Breast epithelium (tissue), 3 donors: ENCODE data around the gene WWC2.

Source experiments
- POLR2A ChIP-seq: fragments of 450-650 bp; IDR thresholded peaks from one replicate; pipeline ENCODE4 v1.6.1; 2016; ENCODE audit warnings: antibody characterized with exemption, mild to moderate bottlenecking, moderate library complexity
- POLR2AphosphoS5 ChIP-seq, 3 donors: sonication (generic); formaldehyde crosslinking; IDR thresholded peaks; one replicate each; pipeline ENCODE4 v1.6.1; 2017; ENCODE audit warnings: antibody characterized with exemption in 3 of 3
- TF ChIP-seq, protein P1 (sequence below), 3 donors: fragments of 450-650 bp; IDR thresholded peaks; one replicate each; pipeline ENCODE4 v1.5.1; 2016 to 2017; ENCODE audit warnings: antibody characterized with exemption in 3 of 3, mild to moderate bottlenecking in 3 of 3, moderate library complexity in 3 of 3

GRCh38 chr4:183355405-183355804 lies 256.3 kb downstream of the WWC2 start:
- TF ChIP-seq POLR2AphosphoS5 (IDR thresholded peaks at IDR 0.05) (no peak), POLR2A (no peak)
- TF ChIP-seq, protein P1, sequence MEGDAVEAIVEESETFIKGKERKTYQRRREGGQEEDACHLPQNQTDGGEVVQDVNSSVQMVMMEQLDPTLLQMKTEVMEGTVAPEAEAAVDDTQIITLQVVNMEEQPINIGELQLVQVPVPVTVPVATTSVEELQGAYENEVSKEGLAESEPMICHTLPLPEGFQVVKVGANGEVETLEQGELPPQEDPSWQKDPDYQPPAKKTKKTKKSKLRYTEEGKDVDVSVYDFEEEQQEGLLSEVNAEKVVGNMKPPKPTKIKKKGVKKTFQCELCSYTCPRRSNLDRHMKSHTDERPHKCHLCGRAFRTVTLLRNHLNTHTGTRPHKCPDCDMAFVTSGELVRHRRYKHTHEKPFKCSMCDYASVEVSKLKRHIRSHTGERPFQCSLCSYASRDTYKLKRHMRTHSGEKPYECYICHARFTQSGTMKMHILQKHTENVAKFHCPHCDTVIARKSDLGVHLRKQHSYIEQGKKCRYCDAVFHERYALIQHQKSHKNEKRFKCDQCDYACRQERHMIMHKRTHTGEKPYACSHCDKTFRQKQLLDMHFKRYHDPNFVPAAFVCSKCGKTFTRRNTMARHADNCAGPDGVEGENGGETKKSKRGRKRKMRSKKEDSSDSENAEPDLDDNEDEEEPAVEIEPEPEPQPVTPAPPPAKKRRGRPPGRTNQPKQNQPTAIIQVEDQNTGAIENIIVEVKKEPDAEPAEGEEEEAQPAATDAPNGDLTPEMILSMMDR (IDR thresholded peaks at IDR 0.05), result no peak
